DMS79 treated with DMSO at 0.1 percent for 48 hours (cell line): ENCODE results near the gene METTL25B.
A peak's percentile ranks its signal among the peaks of the same experiment; 100 is the strongest.

Experiments used
- DNase-seq: peaks from one replicate; lab custom pipeline; 2025; lab: John Stamatoyannopoulos, UW

METTL25B gene

GRCh38 chr1:156727926-156728598, at the start of gene METTL25B:
Gene METTL25B (plus strand): TSS chr1:156728469. CDS start chr1:156729105, 636 bp downstream.
- peak; percentile 84 for DNase-seq

GRCh38 chr1:156680056-156680455, 48.2 kb upstream of the METTL25B start:
- no peak for DNase-seq

GRCh38 chr1:156681196-156681960, 46.9 kb upstream of the METTL25B start:
- no peak for DNase-seq

- no peak for DNase-seq
These were observed 45.9 kb upstream of the METTL25B start for GRCh38 chr1:156682166-156682890.

DNA sequence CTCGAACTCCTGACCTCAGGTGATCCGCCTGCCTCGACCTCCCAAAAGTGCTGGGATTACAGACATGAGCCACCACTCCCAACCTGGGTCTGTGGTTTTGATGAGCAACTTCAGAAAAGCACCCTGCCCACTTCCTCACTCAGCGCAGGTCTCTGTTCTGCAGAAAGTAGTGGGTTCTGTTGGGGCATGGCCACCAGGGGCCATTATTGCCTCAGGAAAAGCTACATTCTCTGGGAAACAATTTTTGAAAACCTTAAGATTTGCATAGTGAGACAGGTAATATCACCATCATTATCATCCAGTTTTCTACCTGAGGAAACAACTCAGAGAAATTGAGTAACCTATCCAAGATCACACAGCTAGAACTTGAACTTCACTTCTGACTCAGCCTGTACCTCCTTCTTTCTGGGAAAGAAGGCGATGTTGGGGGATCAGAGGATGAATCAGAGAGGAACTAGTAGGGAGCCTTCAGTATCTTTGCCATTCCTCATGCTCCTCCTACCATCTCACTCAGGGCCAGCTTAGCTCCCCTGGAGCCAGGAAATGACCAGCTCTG, 44.0 kb upstream of the METTL25B start:
- DNase-seq = no peak

GRCh38 chr1:156689035-156689952, 39.0 kb upstream of the METTL25B start:
- DNase-seq = peak; percentile 93

DNA sequence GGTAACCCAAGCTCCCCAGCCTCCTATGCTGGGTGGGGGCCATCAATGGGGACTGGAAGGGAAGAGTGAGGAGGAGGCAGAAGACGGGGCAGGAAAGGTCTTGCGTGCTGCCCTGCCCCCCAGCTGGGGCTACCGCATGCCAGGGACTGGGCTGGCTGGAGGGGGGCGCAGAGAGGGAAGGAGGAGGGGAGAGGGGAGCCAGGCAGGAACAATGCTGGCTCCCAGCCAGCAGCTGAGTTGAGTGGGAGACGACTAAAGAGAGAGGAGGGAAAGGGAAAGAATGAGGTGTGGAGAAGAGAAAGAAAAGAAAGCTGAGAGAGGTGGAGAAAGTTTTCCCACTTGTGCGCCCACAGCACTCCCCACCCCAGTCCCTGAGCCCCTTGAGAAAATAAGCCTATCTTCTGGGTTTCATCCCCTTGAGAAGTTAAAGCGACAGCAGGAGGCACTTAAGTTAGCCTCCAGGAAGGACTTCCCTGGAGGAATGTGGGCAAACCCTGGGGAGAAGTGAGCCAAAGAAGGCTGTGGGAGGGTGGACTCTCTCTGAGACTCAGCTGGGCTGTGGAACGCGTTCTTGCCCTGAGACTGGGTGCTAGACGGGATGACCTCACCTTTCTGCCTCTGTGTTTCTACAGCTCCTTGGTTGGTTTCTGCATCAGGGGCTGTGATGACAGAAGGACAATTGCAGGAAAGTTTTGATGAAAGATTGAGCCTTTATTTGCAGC, 38.2 kb upstream of the METTL25B start:
- DNase-seq = peak; percentile 64

DNA sequence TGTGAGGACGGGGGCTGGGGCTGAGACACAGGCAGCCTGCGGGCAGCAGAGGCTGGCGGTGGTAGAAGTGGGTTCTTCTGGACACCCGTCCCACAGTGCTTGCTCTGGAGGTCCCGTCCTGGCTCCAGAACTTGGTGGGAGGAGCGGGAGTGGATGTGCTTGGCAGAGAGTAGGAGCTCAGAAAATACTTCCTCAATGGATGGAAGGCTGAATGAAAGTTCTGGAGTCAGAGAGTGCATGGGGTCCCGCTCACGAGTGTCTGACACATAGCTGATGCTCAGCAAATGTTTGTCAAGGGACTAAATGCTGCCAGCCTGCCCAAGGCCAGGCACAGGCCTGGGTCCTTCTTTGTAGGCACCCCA, 37.6 kb upstream of the METTL25B start:
- DNase-seq = no peak

- DNase-seq = no peak
These were observed 37.1 kb upstream of the METTL25B start for GRCh38 chr1:156691191-156691590.

GRCh38 chr1:156691665-156692440, 36.4 kb upstream of the METTL25B start:
- peak; percentile 54 for DNase-seq

GRCh38 chr1:156692441-156692924, 35.8 kb upstream of the METTL25B start:
- peak; percentile 32 for DNase-seq

GRCh38 chr1:156692925-156693847, 35.1 kb upstream of the METTL25B start:
- DNase-seq = peak; percentile 78

DNA sequence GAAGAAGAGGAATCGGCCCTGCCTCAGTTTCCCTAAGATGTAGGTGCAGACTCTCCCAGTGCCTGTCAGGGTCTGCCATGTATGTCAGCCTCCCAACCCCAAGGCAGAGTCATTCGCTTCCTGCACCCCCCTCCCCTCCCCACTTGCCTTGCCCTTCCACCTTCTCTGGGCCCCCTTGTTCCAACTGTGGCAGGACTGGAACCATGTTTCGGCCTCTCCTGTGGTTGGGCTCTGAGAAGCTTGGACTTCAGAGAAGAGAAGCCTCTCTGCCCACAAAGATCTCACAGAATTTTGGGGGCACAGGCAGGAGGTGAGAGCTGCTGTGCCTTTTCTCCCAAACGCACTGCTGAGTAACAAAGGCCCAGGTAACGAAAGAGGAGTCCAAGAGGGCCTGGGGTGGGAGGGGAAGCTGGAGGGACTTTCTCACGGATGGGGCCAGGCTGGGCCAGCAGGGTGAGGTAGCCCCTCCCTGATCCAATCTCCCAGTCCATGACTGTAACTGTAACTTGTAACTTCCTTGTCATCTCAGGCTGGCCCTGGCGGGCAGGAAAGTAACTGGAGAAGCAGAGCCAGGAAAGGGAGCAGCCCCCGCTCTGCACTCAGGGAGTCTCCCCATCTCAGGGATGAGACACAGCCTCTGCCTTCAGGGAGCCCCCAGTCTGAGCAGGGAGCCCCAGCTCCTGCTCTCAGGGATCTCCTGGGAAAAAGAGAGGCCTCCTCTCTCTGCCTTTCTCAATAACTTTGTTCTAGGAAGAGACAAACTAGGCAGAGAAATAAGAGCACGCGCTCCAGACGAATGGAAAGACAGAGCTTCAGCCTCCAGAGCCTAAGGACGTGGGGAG, 34.2 kb upstream of the METTL25B start:
- DNase-seq = peak; percentile 27

GRCh38 chr1:156694690-156694962, 33.6 kb upstream of the METTL25B start:
- DNase-seq = no peak

- peak; percentile 76 for DNase-seq
These were observed 31.5 kb upstream of the METTL25B start for GRCh38 chr1:156696755-156697154.

DNA sequence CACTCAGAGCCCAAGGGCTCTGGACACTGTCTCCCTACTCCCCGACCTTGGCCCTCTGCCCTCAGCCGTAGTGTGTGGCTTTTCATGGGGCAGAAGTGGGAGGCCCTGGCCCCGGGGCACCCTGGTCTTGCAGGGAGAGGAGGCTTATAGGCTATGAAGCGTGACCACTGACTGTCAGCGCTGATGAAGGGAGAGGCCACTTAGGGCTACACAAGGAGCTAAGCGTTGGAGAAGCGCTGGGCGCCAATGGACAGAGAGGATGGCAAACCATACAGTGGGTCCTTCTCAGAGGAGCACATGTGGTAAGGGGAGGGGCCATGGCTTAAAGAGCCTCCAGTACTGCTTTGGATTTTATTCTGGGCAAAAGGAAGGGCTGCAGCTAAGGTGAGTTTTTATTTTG, 30.8 kb upstream of the METTL25B start:
- peak; percentile 77 for DNase-seq

GRCh38 chr1:156698995-156699394, 29.3 kb upstream of the METTL25B start:
- DNase-seq = no peak
